ENCODE data around the gene LZTR1.

GRCh38 chr22:20985720-20986119, 3.6 kb downstream of the LZTR1 start:
- no peak for TF ChIP-seq GATA3 (IDR thresholded peaks at IDR 0.05; ENCODE audit: low read depth, low read length)
- TF ChIP-seq GATA2 (IDR thresholded peaks at IDR 0.05; ENCODE audit: low read depth, low read length), result no peak

All from SH-SY5Y (cell line).